Naive B cell (primary cell): ENCODE data around the gene MPDU1. TPM values are rescaled to one million over a fixed set of nuclear protein-coding genes. Genes with fewer than 3 reads are reported as not detected.
A peak's percentile ranks its signal among the peaks of the same experiment; 100 is the strongest.

Experiments used
- ATAC-seq, 2 donors: fragments of 150-1000 bp; cut with Tn5 transposase; 2 replicates each; pipeline ENCODE4 v1.10.0; 2021; ENCODE audit warnings: low read depth in 2 of 2, mild to moderate bottlenecking in 2 of 2, moderate library complexity in 2 of 2
- DNase-seq: peaks from one replicate; pipeline ENCODE4 v3.0.0; 2022
- H3K27ac Mint-ChIP-seq, 6 donors: one replicate each; pipeline ENCODE4 v1.8.0; 2020 to 2022; ENCODE audit warnings: mild to moderate bottlenecking in 6 of 6, mixed read lengths in 6 of 6, moderate library complexity in 5 of 6, inconsistent platforms in 2 of 6
- H3K27me3 Mint-ChIP-seq, 3 donors: one replicate each; pipeline ENCODE4 v1.8.0; 2021 to 2022; ENCODE audit warnings: mixed read lengths in 3 of 3, mild to moderate bottlenecking in 1 of 3
- H3K36me3 Mint-ChIP-seq, 2 donors: one replicate each; pipeline ENCODE4 v1.8.0; 2020 to 2022; ENCODE audit warnings: mixed read lengths in 2 of 2, inconsistent platforms in 1 of 2, mild to moderate bottlenecking in 1 of 2
- H3K4me1 Mint-ChIP-seq, 3 donors: one replicate each; pipeline ENCODE4 v1.8.0; 2020 to 2022; ENCODE audit warnings: mixed read lengths in 3 of 3, inconsistent platforms in 1 of 3, mild to moderate bottlenecking in 1 of 3, moderate library complexity in 1 of 3
- H3K4me3 Mint-ChIP-seq, 8 donors: one replicate each; pipeline ENCODE4 v1.8.0; 2020 to 2022; ENCODE audit warnings: mild to moderate bottlenecking in 8 of 8, mixed read lengths in 8 of 8, moderate library complexity in 8 of 8, inconsistent platforms in 2 of 8
- H3K9me3 Mint-ChIP-seq, 7 donors: one replicate each; pipeline ENCODE4 v1.8.0; 2020 to 2022; ENCODE audit warnings: mixed read lengths in 7 of 7, mild to moderate bottlenecking in 5 of 7, inconsistent platforms in 2 of 7, moderate library complexity in 1 of 7
- polyA plus RNA-seq, 6 donors: library from polyadenylated mRNA; unstranded; fragments of 300-500 nt; fragmentation: Illumina TruSeq; gene quantifications; one replicate each; pipeline ENCODE4 v1.2.3, GENCODE V29; 2021; ENCODE audit warnings: low read depth in 6 of 6

Gene MPDU1
- polyA plus RNA-seq, 6 donors from 2014 or later = 27.8 to 59.7 (median 43.1) TPM

DNA sequence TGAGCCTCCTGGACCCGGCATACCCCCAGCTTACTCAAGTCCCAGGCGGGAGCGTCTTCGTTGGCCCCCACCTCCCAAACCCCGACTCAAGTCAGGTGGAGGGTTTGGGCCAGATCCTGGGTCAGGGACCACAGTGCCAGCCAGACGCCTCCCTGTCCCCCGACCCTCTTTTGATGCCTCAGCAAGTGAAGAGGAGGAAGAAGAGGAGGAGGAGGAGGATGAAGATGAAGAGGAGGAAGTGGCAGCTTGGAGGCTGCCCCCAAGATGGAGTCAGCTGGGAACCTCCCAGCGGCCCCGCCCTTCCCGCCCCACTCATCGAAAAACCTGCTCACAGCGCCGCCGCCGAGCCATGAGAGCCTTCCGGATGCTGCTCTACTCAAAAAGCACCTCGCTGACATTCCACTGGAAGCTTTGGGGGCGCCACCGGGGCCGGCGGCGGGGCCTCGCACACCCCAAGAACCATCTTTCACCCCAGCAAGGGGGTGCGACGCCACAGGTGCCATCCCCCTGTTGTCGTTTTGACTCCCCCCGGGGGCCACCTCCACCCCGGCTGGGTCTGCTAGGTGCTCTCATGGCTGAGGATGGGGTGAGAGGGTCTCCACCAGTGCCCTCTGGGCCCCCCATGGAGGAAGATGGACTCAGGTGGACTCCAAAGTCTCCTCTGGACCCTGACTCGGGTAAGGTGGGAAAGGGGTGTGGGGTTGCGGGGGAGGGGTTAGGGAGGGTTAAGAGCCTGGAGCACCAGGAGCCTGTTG, 20.4 kb upstream of the MPDU1 start:
- Mint-ChIP-seq H3K9me3 (no peaks in the 10 kb centered on the region), H3K4me1 (peaks cover 44 to 49% (median 49%) of the 10 kb centered on the region in 3 donors), H3K36me3 (peaks cover 5 to 8% of the 10 kb centered on the region in 2 donors), H3K27me3 (no peaks in the 10 kb centered on the region), H3K4me3 (peak overlapping the region; percentile 69 to 98 (median 90)), H3K27ac (peak overlapping the region in 3 of 6 donors; percentile 47 to 98 (median 59))
- DNase-seq (no peak), ATAC-seq (no peak)

GRCh38 chr17:7569571-7569970, 14.1 kb upstream of the MPDU1 start:
- Mint-ChIP-seq H3K27me3 (no peaks in the 10 kb centered on the region), H3K36me3 (peaks cover 5 to 22% of the 10 kb centered on the region in 2 donors), H3K4me3 (peak overlapping the region in 1 of 8 donors; percentile 39), H3K27ac (no peak overlapping the region), H3K4me1 (peaks cover 24 to 35% (median 27%) of the 10 kb centered on the region in 3 donors), H3K9me3 (peaks cover 0 to 1% (median 0%) of the 10 kb centered on the region in 7 donors)
- ATAC-seq (no peak), DNase-seq (no peak)

- H3K4me1 Mint-ChIP-seq = peaks cover 25 to 35% (median 35%) of the 10 kb centered on the region in 3 donors
- H3K27ac Mint-ChIP-seq = peak overlapping the region in 3 of 6 donors; percentile 93 to 99 (median 94)
- H3K36me3 Mint-ChIP-seq = peaks cover 5 to 22% of the 10 kb centered on the region in 2 donors
- H3K4me3 Mint-ChIP-seq = peak overlapping the region in 3 of 8 donors; percentile 21 to 97 (median 69)
- DNase-seq (no peak), ATAC-seq (no peak)
- peaks cover 0 to 1% (median 0%) of the 10 kb centered on the region in 7 donors for H3K9me3 Mint-ChIP-seq
- no peaks in the 10 kb centered on the region for H3K27me3 Mint-ChIP-seq
These were observed 13.3 kb upstream of the MPDU1 start for GRCh38 chr17:7570351-7570750.

- DNase-seq (no peak), ATAC-seq (peak; percentile 82)
- Mint-ChIP-seq H3K27me3 (no peaks in the 10 kb centered on the region), H3K36me3 (peaks cover 14 to 21% of the 10 kb centered on the region in 2 donors), H3K4me1 (peaks cover 28 to 49% (median 35%) of the 10 kb centered on the region in 3 donors), H3K9me3 (peaks cover 0 to 1% (median 0%) of the 10 kb centered on the region in 7 donors), H3K4me3 (peak overlapping the region; percentile 95 to 100 (median 98)), H3K27ac (peak overlapping the region; percentile 99 to 100 (median 99))
These were observed 11.4 kb upstream of the MPDU1 start for GRCh38 chr17:7572338-7572587.

GRCh38 chr17:7572588-7573323, 10.9 kb upstream of the MPDU1 start:
- Mint-ChIP-seq H3K27ac (peak overlapping the region; percentile 99 to 100 (median 99)), H3K4me3 (peak overlapping the region; percentile 95 to 100 (median 98)), H3K9me3 (peaks cover 0 to 1% (median 0%) of the 10 kb centered on the region in 7 donors), H3K36me3 (peaks cover 15 to 16% of the 10 kb centered on the region in 2 donors), H3K4me1 (peaks cover 24 to 49% (median 35%) of the 10 kb centered on the region in 3 donors), H3K27me3 (no peaks in the 10 kb centered on the region)
- DNase-seq = peak; percentile 100
- ATAC-seq = peak in 1 of 2 donors; percentile 1

- Mint-ChIP-seq H3K9me3 (peaks cover 0 to 1% (median 0%) of the 10 kb centered on the region in 7 donors), H3K4me1 (peaks cover 24 to 56% (median 41%) of the 10 kb centered on the region in 3 donors), H3K4me3 (peak overlapping the region; percentile 95 to 100 (median 98)), H3K27ac (peak overlapping the region; percentile 99 to 100 (median 99)), H3K36me3 (peaks cover 15 to 17% of the 10 kb centered on the region in 2 donors), H3K27me3 (no peaks in the 10 kb centered on the region)
- ATAC-seq = peak; percentile 44 to 47
- peak; percentile 88 for DNase-seq
These were observed 10.2 kb upstream of the MPDU1 start for GRCh38 chr17:7573324-7574080.

DNA sequence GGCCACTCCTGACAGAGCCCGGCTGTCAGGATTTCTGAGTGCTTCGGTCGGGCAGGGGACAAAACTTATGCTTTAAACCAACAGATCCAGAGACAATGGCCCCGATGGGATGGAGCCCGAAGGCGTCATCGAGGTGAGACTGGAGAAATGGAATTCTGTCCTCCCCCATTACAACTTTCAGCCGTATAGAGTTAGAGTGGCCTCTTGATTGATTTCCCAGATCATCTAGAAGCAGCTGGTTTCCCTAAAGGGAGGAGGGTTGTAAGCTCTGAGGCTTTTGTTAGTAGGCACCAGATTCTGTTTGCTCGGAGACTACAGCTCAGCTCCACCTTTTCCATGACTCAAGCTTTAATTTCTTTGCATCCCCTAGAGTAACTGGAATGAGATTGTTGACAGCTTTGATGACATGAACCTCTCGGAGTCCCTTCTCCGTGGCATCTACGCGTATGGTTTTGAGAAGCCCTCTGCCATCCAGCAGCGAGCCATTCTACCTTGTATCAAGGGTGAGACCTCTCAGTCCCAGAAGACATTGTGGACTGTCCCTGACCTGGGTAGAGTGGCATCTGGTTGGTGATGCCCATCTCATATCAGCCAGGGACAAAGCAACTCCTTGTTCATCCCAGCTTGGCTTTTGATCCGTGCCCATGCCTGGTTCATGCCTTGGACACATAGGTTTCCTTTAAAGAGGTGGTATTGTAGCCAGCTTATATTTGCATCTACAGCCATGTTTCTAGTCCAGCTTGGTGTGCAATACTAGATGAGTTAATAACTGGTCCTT, 9.3 kb upstream of the MPDU1 start:
- no peaks in the 10 kb centered on the region for H3K27me3 Mint-ChIP-seq
- peaks cover 0 to 1% (median 0%) of the 10 kb centered on the region in 7 donors for H3K9me3 Mint-ChIP-seq
- H3K27ac Mint-ChIP-seq = peak overlapping the region; percentile 70 to 100 (median 99)
- H3K36me3 Mint-ChIP-seq = peaks cover 15 to 17% of the 10 kb centered on the region in 2 donors
- ATAC-seq (no peak), DNase-seq (no peak)
- peaks cover 32 to 64% (median 50%) of the 10 kb centered on the region in 3 donors for H3K4me1 Mint-ChIP-seq
- peak overlapping the region; percentile 95 to 100 (median 98) for H3K4me3 Mint-ChIP-seq

DNA sequence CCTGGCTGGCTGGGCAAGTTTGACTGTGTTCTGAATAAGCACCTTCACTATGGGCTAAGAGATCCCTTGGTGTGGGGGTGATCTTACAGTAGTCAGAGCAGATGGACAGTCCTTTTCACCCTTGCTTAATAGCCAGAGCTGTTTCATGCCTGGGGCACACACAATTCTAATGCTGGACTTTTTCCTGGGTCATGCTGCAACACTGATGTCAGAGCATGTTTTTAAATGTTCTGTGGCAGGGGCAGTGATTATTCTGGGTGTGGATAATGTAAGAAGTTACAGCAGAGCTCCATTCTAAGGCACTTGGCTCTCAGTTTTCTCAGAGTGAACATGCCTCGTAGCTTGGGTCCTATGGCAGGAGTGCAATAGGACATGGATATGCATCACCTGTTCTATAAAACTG, 8.2 kb upstream of the MPDU1 start:
- H3K4me1 Mint-ChIP-seq = peaks cover 43 to 74% (median 61%) of the 10 kb centered on the region in 3 donors
- peak overlapping the region in 5 of 8 donors; percentile 9 to 99 (median 56) for H3K4me3 Mint-ChIP-seq
- no peaks in the 10 kb centered on the region for H3K27me3 Mint-ChIP-seq
- ATAC-seq (no peak), DNase-seq (no peak)
- peak overlapping the region in 4 of 6 donors; percentile 56 to 99 (median 82) for H3K27ac Mint-ChIP-seq
- H3K36me3 Mint-ChIP-seq = peaks cover 9 to 17% of the 10 kb centered on the region in 2 donors
- H3K9me3 Mint-ChIP-seq = peaks cover 0 to 1% (median 0%) of the 10 kb centered on the region in 7 donors

GRCh38 chr17:7575959-7576358, 7.7 kb upstream of the MPDU1 start:
- no peak for ATAC-seq
- Mint-ChIP-seq H3K4me1 (peaks cover 45 to 79% (median 65%) of the 10 kb centered on the region in 3 donors), H3K9me3 (peaks cover 0 to 1% (median 0%) of the 10 kb centered on the region in 7 donors), H3K4me3 (peak overlapping the region in 3 of 8 donors; percentile 9 to 97 (median 35)), H3K27me3 (no peaks in the 10 kb centered on the region), H3K36me3 (peaks cover 7 to 17% of the 10 kb centered on the region in 2 donors), H3K27ac (peak overlapping the region in 4 of 6 donors; percentile 39 to 60 (median 57))
- DNase-seq = no peak

GRCh38 chr17:7576432-7576937, 7.2 kb upstream of the MPDU1 start:
- ATAC-seq (no peak), DNase-seq (no peak)
- H3K36me3 Mint-ChIP-seq = peaks cover 7 to 17% of the 10 kb centered on the region in 2 donors
- H3K27ac Mint-ChIP-seq = peak overlapping the region in 3 of 6 donors; percentile 57 to 92 (median 57)
- peak overlapping the region in 3 of 8 donors; percentile 34 to 97 (median 72) for H3K4me3 Mint-ChIP-seq
- no peaks in the 10 kb centered on the region for H3K27me3 Mint-ChIP-seq
- peaks cover 0 to 1% (median 0%) of the 10 kb centered on the region in 7 donors for H3K9me3 Mint-ChIP-seq
- peaks cover 47 to 80% (median 65%) of the 10 kb centered on the region in 3 donors for H3K4me1 Mint-ChIP-seq

- Mint-ChIP-seq H3K4me1 (peaks cover 45 to 82% (median 64%) of the 10 kb centered on the region in 3 donors), H3K36me3 (peaks cover 5 to 17% of the 10 kb centered on the region in 2 donors), H3K27ac (peak overlapping the region in 4 of 6 donors; percentile 69 to 92 (median 80)), H3K4me3 (peak overlapping the region in 3 of 8 donors; percentile 19 to 97 (median 61)), H3K9me3 (peaks cover 0 to 1% (median 0%) of the 10 kb centered on the region in 7 donors), H3K27me3 (no peaks in the 10 kb centered on the region)
- DNase-seq = no peak
- ATAC-seq = no peak
These were observed 6.1 kb upstream of the MPDU1 start for GRCh38 chr17:7577327-7578199.
